Stomach (tissue), 9 donors: Measurements from ENCODE around the gene ROBO3. TPM values are rescaled to one million over a fixed set of nuclear protein-coding genes. Genes with fewer than 3 reads are reported as not detected.

Source experiments
- DNase-seq, 2 donors: peaks; one replicate each; pipeline versions ENCODE4 v3.0.0 to v3.0.0-alpha.2; 2013 to 2019
- H3K27ac ChIP-seq, 5 donors: fragments of 200-600 bp in 4 of 5; sonication (generic) in 4 of 5; one replicate each; pipeline ENCODE4 v1.5.1; 2013 to 2019; ENCODE audit warnings: mild to moderate bottlenecking in 1 of 5, moderate library complexity in 1 of 5
- H3K27me3 ChIP-seq, 3 donors: fragments of 200-600 bp; sonication (generic); one replicate each; pipeline ENCODE4 v1.5.1; 2017 to 2019; ENCODE audit warnings: mixed run types in 1 of 3
- H3K36me3 ChIP-seq, 4 donors: fragments of 200-600 bp; sonication (generic); 1 replicate in 3 of 4; 2 replicates in 1 of 4; pipeline ENCODE4 v1.5.1; 2016 to 2019
- H3K4me1 ChIP-seq, 4 donors: fragments of 200-600 bp; sonication (generic); one replicate each; pipeline ENCODE4 v1.5.1; 2016 to 2019
- H3K4me3 ChIP-seq, 4 donors: fragments of 200-600 bp; sonication (generic) in 3 of 4; one replicate each; pipeline ENCODE4 v1.5.1; 2016 to 2019; ENCODE audit warnings: mild to moderate bottlenecking in 1 of 4
- H3K9me3 ChIP-seq, 4 donors: fragments of 200-600 bp; sonication (generic); one replicate each; pipeline ENCODE4 v1.5.1; 2016 to 2019
- EP300 ChIP-seq: sonication (generic); formaldehyde crosslinking; IDR thresholded peaks from one replicate; pipeline ENCODE4 v1.6.1; 2017; ENCODE audit warnings: antibody characterized with exemption
- POLR2A ChIP-seq, 4 donors: fragments of 450-650 bp; IDR thresholded peaks; one replicate each; pipeline ENCODE4 v1.6.1; 2016; ENCODE audit warnings: antibody characterized with exemption in 4 of 4, control low read depth in 2 of 4, mild to moderate bottlenecking in 1 of 4, moderate library complexity in 1 of 4
- POLR2AphosphoS5 ChIP-seq, 3 donors: sonication (generic); formaldehyde crosslinking; IDR thresholded peaks; one replicate each; pipeline ENCODE4 v1.6.1; 2016; ENCODE audit warnings: antibody characterized with exemption in 3 of 3
- WGBS, 5 donors: extraction: QIAGEN DNeasy Blood & Tissue Kit in 3 of 5; methylation state at CpG; one replicate each; pipeline versions ENCODE4 v1.1.5 to v1.1.7; 2013 to 2018; 5-methylcytosine and 5-hydroxymethylcytosine counted together
- intact Hi-C: fragments of 100-400 bp; cut with DNase I; formaldehyde crosslinking; loops from one replicate; pipeline ENCODE4 v1.15.1; 2023; ENCODE audit warnings: low total_unique reads
- polyA plus RNA-seq, 3 donors: library from polyadenylated mRNA; stranded (reverse); fragments of 200-250 nt; gene quantifications; one replicate each; pipeline ENCODE4 v1.2.3, GENCODE V29; 2013
- total RNA-seq, 5 donors: library from RNA; depleted of rRNA; stranded (reverse); fragments of >200 nt; gene quantifications; one replicate each; pipeline versions ENCODE4 v1.1.0 to v1.2.3, GENCODE V29; 2014 to 2016
- TF ChIP-seq, protein P1 (sequence below), 7 experiments: fragments of 450-650 bp in 4 of 7; fragments of 200-600 bp in 3 of 7; sonication (generic) in 3 of 7; IDR thresholded peaks; one replicate each; pipeline ENCODE4 v1.5.1; 2016 to 2019; ENCODE audit warnings: antibody characterized with exemption in 7 of 7, control low read depth in 2 of 7, mild to moderate bottlenecking in 1 of 7
- donor health status: healthy with polysubstance abuse.
- donor health status: Bipolar disorder and iron deficiency.
- donor health status: healthy.

Gene ROBO3
- total and polyA plus RNA-seq, 8 donors: 1.7 to 39.1 (median 5.1) TPM; not detected in 1

DNA sequence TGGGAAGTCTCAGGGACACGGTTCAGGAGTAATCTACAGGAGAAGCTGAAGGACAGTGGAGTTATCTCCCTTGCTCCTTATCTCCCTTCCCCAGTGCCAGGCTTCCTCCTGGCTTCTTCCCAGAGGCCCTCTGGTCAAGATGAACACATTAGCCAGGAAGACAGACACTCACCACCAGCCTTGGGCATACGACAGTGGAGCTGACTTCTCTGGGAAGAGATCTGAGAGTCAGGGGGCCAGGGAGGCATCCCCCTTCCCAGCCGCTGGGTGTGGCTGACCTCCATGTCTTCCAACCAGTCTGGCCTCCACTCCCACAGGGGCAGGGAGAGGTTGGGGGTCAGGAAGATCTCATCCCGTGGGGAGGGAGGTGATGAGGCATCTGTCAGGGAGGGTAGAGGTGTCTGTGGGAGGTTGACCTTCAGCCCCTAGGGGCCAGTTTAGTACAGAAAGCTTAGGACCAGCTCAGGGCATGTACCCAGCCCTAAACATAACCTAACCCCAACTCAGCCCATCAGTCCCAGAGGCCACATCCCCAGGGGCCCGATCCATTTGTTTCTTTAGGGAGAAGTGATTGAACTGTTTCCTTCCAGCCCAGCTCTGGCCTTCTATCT lies 19.7 kb downstream of the ROBO3 start:
- no peaks in the 10 kb centered on the region for H3K9me3 ChIP-seq
- TF ChIP-seq, protein P1, sequence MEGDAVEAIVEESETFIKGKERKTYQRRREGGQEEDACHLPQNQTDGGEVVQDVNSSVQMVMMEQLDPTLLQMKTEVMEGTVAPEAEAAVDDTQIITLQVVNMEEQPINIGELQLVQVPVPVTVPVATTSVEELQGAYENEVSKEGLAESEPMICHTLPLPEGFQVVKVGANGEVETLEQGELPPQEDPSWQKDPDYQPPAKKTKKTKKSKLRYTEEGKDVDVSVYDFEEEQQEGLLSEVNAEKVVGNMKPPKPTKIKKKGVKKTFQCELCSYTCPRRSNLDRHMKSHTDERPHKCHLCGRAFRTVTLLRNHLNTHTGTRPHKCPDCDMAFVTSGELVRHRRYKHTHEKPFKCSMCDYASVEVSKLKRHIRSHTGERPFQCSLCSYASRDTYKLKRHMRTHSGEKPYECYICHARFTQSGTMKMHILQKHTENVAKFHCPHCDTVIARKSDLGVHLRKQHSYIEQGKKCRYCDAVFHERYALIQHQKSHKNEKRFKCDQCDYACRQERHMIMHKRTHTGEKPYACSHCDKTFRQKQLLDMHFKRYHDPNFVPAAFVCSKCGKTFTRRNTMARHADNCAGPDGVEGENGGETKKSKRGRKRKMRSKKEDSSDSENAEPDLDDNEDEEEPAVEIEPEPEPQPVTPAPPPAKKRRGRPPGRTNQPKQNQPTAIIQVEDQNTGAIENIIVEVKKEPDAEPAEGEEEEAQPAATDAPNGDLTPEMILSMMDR (IDR thresholded peaks at IDR 0.05): no peak
- no peak for TF ChIP-seq POLR2AphosphoS5 (IDR thresholded peaks at IDR 0.05)
- DNase-seq: peak in 1 of 2 donors; percentile 1
- WGBS, 5 donors: 69 to 76% (median 73%) methylated on average over 5 of the region's 5 CpGs
- no peak overlapping the region for H3K27ac ChIP-seq
- no peak overlapping the region for H3K4me3 ChIP-seq
- peaks cover 8 to 13% (median 12%) of the 10 kb centered on the region in 4 donors for H3K4me1 ChIP-seq
- H3K36me3 ChIP-seq: no peaks in the 10 kb centered on the region
- H3K27me3 ChIP-seq: peaks cover 0 to 31% (median 0%) of the 10 kb centered on the region in 3 donors
- intact Hi-C loops: no loop called here

DNA sequence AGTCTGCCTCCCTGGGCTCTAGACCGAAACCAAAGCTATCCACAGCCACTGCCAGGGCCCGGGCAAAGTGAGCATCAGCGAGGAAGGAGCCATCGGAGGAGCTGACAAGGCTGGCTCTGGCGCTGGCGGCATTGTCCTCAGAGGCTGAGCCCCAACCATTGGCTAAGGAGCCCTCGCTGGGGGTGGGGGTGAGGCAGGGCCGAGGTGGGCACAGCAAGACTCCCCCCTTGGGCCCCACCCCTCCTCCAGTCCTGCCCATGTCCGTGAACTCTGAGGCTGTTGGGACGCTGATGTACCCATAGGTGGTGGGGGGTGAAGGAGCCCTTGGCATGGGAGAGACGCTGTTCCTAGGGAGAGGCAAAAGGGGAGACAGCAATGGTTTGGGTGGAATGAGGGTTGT lies 21.2 kb downstream of the ROBO3 start:
- Histone ChIP-seq H3K27me3 (peaks cover 0 to 34% (median 0%) of the 10 kb centered on the region in 3 donors), H3K4me3 (no peak overlapping the region), H3K4me1 (peaks cover 8 to 17% (median 12%) of the 10 kb centered on the region in 4 donors), H3K27ac (no peak overlapping the region), H3K36me3 (no peaks in the 10 kb centered on the region), H3K9me3 (no peaks in the 10 kb centered on the region)
- DNase-seq: peak in 1 of 2 donors; percentile 0
- TF ChIP-seq POLR2AphosphoS5 (IDR thresholded peaks at IDR 0.05) (no peak), EP300 (no peak)
- TF ChIP-seq, protein P1 (IDR thresholded peaks at IDR 0.05): no peak
- intact Hi-C loops: no loop called here
- 80 to 86% (median 84%) methylated on average over 9 to 11 of the region's 11 CpGs for WGBS, 5 donors

DNA sequence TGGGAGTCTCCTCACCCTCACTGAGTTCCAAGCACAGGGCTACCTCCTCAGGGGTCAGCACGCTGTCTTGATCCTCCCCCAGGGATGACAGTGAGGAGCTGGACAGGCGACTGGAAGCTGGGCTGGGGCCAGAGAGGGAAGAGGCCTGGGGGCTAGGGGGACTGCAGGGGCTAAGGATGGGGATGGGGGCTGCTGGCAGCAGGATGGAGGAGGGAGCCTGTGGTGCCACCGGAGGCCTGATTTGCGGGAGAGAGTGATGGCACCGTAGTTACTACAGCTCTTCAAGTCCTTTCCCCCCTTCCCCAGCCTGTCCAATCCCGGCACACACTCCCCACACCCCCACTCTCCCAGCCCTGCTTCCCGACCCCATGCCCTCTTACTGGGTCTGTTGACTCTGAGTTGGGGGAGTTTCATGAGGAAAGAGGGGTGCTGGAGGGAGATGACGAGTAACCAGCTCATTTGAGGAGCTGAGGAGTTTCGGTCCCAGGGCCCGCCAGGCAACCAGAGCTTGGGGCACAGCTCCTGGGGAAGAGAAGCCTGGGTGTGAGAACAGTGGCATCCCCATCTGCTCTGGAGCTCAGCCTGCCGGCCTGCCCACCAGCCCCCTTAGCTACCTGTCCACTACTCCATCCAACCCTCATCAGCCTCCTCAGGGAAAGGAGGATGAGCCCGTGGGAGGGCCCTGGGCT lies 21.9 kb downstream of the ROBO3 start:
- WGBS, 5 donors: 78 to 82% (median 79%) methylated on average over 11 to 12 of the region's 12 CpGs
- Histone ChIP-seq H3K27ac (no peak overlapping the region), H3K36me3 (no peaks in the 10 kb centered on the region), H3K27me3 (peaks cover 0 to 36% (median 0%) of the 10 kb centered on the region in 3 donors), H3K9me3 (no peaks in the 10 kb centered on the region), H3K4me1 (peaks cover 5 to 14% (median 9%) of the 10 kb centered on the region in 4 donors), H3K4me3 (no peak overlapping the region)
- no peak for TF ChIP-seq POLR2A (IDR thresholded peaks at IDR 0.05)
- TF ChIP-seq, protein P1 (IDR thresholded peaks at IDR 0.05): no peak
- TF ChIP-seq POLR2AphosphoS5 (IDR thresholded peaks at IDR 0.05): no peak
- no peak for TF ChIP-seq EP300
- DNase-seq: peak in 1 of 2 donors; percentile 2
- intact Hi-C loops: no loop called here

DNA sequence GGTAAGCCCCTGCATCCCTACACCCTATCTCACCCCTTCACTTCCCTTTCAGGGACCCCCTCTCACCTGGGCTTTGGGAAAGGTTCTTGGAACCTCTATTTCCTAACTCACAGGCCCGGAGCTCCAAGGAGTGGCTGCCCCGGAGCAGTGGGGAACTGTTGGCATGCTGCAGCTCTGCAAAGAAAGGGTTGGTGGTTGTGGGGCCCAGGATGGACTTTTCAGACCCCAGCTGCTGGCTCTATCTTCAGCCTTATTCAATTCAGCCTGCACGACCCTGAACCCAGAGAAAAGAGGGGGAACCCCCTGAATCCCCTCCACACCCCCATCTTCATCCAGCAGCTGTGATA lies 22.4 kb downstream of the ROBO3 start:
- Histone ChIP-seq H3K9me3 (no peaks in the 10 kb centered on the region), H3K4me3 (no peak overlapping the region), H3K36me3 (no peaks in the 10 kb centered on the region), H3K27me3 (peaks cover 0 to 36% (median 0%) of the 10 kb centered on the region in 3 donors), H3K27ac (no peak overlapping the region), H3K4me1 (peaks cover 2 to 8% (median 4%) of the 10 kb centered on the region in 4 donors)
- TF ChIP-seq EP300: no peak
- TF ChIP-seq, protein P1 (IDR thresholded peaks at IDR 0.05): no peak
- no peak for TF ChIP-seq POLR2A (IDR thresholded peaks at IDR 0.05)
- no peak for TF ChIP-seq POLR2AphosphoS5 (IDR thresholded peaks at IDR 0.05)
- no peak for DNase-seq
- WGBS, 5 donors: 33 to 82% (median 69%) methylated on average over 1 to 3 of the region's 3 CpGs
- intact Hi-C loops: no loop called here
